ENCODE measurements around the gene GPATCH1. TPM values are rescaled to one million over a fixed set of nuclear protein-coding genes. Genes with fewer than 3 reads are reported as not detected.

GPATCH1 gene
- total and polyA plus RNA-seq, 2 of the 13 experiments (the other 11 are each of a cell fraction or from before 2014, with no cell fraction given), result 6.8 to 6.9 TPM

- no peak for TF ChIP-seq AHR (CRISPR knock-in tag; IDR thresholded peaks at IDR 0.05)
- no peak for TF ChIP-seq ZNF354B (CRISPR knock-in tag; IDR thresholded peaks at IDR 0.05)
- no peak for TF ChIP-seq CHCHD3 (CRISPR knock-in tag; IDR thresholded peaks at IDR 0.05)
- TF ChIP-seq SOX6 (IDR thresholded peaks at IDR 0.05), result no peak
- peak; percentile 89 for TF ChIP-seq SOX6 (CRISPR knock-in tag; IDR thresholded peaks at IDR 0.05)
- TF ChIP-seq U2AF1 (optimal IDR thresholded peaks at IDR 0.05; ENCODE audit: low read depth, low read length), result no peak
- no peak for TF ChIP-seq ZBTB3 (CRISPR knock-in tag; IDR thresholded peaks at IDR 0.05; ENCODE audit: borderline replicate concordance, low read depth)
- no peak; the same call in 1 of the 2 replicates for TF ChIP-seq MIER3 (CRISPR knock-in tag; IDR thresholded peaks at IDR 0.05; ENCODE audit: borderline replicate concordance)
- no peak for TF ChIP-seq ZNF761 (CRISPR knock-in tag; conservative IDR thresholded peaks at IDR 0.05)
- 0 out of 2 replicates have a peak, but pooled peaks have one; percentile 41 for TF ChIP-seq ZNF740 (CRISPR knock-in tag; IDR thresholded peaks at IDR 0.05)
- TF ChIP-seq STAT5B (CRISPR knock-in tag; IDR thresholded peaks at IDR 0.05), result no peak
- TF ChIP-seq ZC3H4 (CRISPR knock-in tag; IDR thresholded peaks at IDR 0.05; ENCODE audit: borderline replicate concordance), result no peak
- TF ChIP-seq CSRNP2 (CRISPR knock-in tag; conservative IDR thresholded peaks at IDR 0.05; ENCODE audit: low read depth), result no peak
- no peak for TF ChIP-seq ZNF646 (CRISPR knock-in tag; IDR thresholded peaks at IDR 0.05)
- TF ChIP-seq CTCF (CRISPR knock-in tag; IDR thresholded peaks at IDR 0.05), result no peak
- TF ChIP-seq WIZ (CRISPR knock-in tag; IDR thresholded peaks at IDR 0.05), result no peak
- TF ChIP-seq HNF1B (CRISPR knock-in tag; IDR thresholded peaks at IDR 0.05), result peak; percentile 46; the same call in 1 of the 2 replicates
Measured at GRCh38 chr19:33100894-33101644, 20.1 kb downstream of the GPATCH1 start (continued).
